GDM1 (cell line): ENCODE results near the gene TYMP.

Experiments
- DNase-seq: peaks from one replicate; lab custom pipeline; 2025; lab: John Stamatoyannopoulos, UW

TYMP gene

GRCh38 chr22:50483556-50483955 is 46.3 kb downstream of the TYMP start:
- DNase-seq: no peak

GRCh38 chr22:50483106-50483505 is 46.7 kb downstream of the TYMP start:
- DNase-seq: no peak

- DNase-seq: no peak
Measured at GRCh38 chr22:50482107-50483074, 47.4 kb downstream of the TYMP start.

DNA sequence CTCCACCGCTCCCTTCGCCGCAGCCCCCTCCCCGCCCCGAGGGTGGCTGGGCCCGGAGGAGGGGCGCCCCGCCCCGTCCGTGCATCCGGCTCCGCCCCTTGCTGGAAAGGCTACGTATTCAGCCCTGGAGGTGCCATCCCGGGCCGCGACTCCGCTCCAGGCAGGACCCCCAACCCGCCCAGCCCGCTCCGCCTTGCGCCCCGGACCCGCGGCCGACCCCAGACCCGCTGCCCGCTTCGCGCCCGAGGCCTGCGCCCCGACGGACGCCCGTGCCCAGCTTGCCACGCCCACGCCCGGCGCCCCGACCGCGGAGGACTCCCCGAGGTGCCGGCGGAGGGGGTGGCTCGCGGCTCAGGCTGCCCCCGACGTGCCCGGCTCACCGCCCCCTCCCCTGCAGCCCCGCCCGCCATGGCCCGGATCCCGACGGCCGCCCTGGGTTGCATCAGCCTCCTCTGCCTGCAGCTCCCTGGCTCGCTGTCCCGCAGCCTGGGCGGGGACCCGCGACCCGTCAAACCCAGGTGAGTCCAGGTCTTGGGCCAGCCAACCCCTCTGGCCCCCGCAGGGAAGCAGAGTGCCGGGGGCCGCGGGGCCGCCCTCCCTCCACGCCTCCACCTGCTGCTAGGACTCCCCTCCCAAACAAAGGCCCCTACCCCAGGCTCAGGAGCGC is 48.2 kb downstream of the TYMP start, which contains the start of gene ADM2:
Gene ADM2 (plus strand): TSS at position 104 of the 667 bp plus-strand sequence. CDS start 305 bp downstream, at position 409.
- DNase-seq: no peak

DNA sequence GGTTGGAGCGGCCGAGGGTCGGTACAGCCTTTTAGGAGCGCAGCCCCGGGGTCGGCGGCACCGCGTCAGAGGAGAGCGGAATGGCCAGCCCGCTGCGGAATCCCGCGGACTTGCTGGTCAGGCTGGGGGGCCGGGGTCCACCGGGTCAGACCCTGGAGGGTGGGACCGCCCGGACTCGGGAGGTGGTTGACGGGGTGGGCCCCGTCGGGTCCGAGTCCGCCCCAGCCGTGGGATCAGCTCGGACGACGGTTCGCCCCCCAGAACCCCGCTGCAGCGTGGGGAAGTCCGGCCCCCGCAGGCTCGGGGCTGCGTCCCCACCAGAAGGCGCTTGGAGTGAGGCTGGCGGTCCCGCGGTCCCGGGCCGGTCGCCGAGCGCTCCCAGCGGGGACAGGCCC is 48.8 kb downstream of the TYMP start:
- no peak for DNase-seq

- DNase-seq: no peak
Measured at GRCh38 chr22:50479721-50480120, 50.1 kb downstream of the TYMP start.

DNA sequence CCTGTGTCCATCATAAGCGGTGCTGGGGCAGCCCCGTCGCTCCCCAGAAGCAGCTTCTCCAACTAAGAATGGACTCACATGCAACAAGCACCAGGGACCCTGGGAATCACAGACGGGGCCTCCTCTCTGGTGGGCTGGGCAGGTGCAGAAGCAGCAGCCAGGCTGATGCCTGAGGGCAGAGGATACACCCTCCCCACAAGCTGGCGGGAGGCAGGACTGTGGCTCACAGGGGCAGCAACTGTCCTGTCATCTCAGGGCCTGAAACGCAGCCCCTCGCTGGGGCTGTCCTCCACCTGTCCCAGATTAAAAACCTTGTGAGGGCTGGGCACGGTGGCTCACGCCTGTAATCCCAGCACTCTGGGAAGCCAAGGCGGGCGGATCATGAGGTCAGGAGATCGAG is 51.9 kb downstream of the TYMP start:
- DNase-seq: no peak

DNA sequence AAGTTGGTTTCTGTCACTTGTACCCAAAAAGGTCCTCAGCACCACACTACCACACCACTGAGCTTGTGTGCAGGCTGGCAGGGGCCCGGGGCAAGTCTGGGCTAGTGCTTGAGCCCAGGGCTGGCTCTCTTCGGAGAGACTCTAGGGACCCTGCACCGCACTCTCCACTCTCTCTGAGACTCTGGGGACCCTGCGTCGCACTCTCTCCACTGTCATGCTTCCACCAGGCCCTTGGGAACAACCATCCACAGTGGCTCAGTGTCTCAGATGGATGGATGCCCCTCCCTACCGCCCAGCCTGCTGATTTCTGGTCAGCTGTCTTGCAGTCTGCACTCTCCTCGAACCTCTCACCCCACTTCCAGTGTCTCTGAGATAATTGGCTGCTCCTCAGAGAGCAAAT is 52.9 kb downstream of the TYMP start:
- no peak for DNase-seq
